HL-60 (cell line): ENCODE measurements around the gene AGMO.

ENCODE experiments used
- DNase-seq, 2 experiments: peaks; one replicate each; pipeline ENCODE4 v3.0.0-alpha.2; 2010 to 2020; ENCODE audit warnings: low read depth in 1 of 2, low spot score in 1 of 2
- H3K27ac ChIP-seq: fragments of 250-450 bp; sonication (Bioruptor Pico); replicated peaks from 2 replicates; pipeline ENCODE4 v1.5.1; 2020; ENCODE audit warnings: mild to moderate bottlenecking, moderate library complexity
- H3K27me3 ChIP-seq: fragments of 250-450 bp; sonication (Bioruptor Pico); 2 replicates; pipeline ENCODE4 v1.5.1; 2021; ENCODE audit warnings: mild to moderate bottlenecking, moderate library complexity; ENCODE audit not compliant: insufficient read depth, poor library complexity, severe bottlenecking
- H3K4me3 ChIP-seq: replicated peaks from 2 replicates; pipeline ENCODE4 v1.5.1; 2011; ENCODE audit warnings: mild to moderate bottlenecking, control low read depth, low read length; ENCODE audit not compliant: insufficient read depth
- GABPA ChIP-seq: IDR thresholded peaks from 2 replicates; pipeline ENCODE4 v1.6.1; 2012; ENCODE audit warnings: low read depth
- POLR2AphosphoS5 ChIP-seq: IDR thresholded peaks from 2 replicates; pipeline ENCODE4 v1.6.1; 2012; ENCODE audit warnings: low read depth
- REST ChIP-seq: IDR thresholded peaks from 2 replicates; pipeline ENCODE4 v1.6.1; 2012; ENCODE audit warnings: low read depth; ENCODE audit not compliant: insufficient replicate concordance
- SPI1 ChIP-seq: IDR thresholded peaks from 2 replicates; pipeline ENCODE4 v1.6.1; 2012; ENCODE audit warnings: low read depth, mild to moderate bottlenecking, borderline replicate concordance
- TF ChIP-seq, protein P1 (sequence below): IDR thresholded peaks from one replicate; pipeline ENCODE4 v1.5.1; 2011; ENCODE audit warnings: low read length, control low read depth, inconsistent platforms; ENCODE audit not compliant: insufficient read depth

AGMO gene

GRCh38 chr7:15174485-15174884 is 387.3 kb downstream of the AGMO start:
- TF ChIP-seq, protein P1, sequence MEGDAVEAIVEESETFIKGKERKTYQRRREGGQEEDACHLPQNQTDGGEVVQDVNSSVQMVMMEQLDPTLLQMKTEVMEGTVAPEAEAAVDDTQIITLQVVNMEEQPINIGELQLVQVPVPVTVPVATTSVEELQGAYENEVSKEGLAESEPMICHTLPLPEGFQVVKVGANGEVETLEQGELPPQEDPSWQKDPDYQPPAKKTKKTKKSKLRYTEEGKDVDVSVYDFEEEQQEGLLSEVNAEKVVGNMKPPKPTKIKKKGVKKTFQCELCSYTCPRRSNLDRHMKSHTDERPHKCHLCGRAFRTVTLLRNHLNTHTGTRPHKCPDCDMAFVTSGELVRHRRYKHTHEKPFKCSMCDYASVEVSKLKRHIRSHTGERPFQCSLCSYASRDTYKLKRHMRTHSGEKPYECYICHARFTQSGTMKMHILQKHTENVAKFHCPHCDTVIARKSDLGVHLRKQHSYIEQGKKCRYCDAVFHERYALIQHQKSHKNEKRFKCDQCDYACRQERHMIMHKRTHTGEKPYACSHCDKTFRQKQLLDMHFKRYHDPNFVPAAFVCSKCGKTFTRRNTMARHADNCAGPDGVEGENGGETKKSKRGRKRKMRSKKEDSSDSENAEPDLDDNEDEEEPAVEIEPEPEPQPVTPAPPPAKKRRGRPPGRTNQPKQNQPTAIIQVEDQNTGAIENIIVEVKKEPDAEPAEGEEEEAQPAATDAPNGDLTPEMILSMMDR: no peak
- TF ChIP-seq GABPA (no peak), REST (no peak), SPI1 (no peak), POLR2AphosphoS5 (no peak)
- Histone ChIP-seq H3K27me3 (no peaks in the 10 kb centered on the region), H3K27ac (no peak overlapping the region), H3K4me3 (no peak overlapping the region)
- DNase-seq: no peak

GRCh38 chr7:15168489-15168888 is 393.3 kb downstream of the AGMO start:
- H3K27ac ChIP-seq: no peak overlapping the region
- no peaks in the 10 kb centered on the region for H3K27me3 ChIP-seq
- DNase-seq: no peak
- no peak overlapping the region for H3K4me3 ChIP-seq
- TF ChIP-seq GABPA: no peak
- TF ChIP-seq REST: no peak
- TF ChIP-seq, protein P1: no peak
- no peak for TF ChIP-seq SPI1
- no peak for TF ChIP-seq POLR2AphosphoS5

GRCh38 chr7:15167912-15168311 is 393.9 kb downstream of the AGMO start:
- Histone ChIP-seq H3K27me3 (no peaks in the 10 kb centered on the region), H3K27ac (no peak overlapping the region), H3K4me3 (no peak overlapping the region)
- no peak for TF ChIP-seq POLR2AphosphoS5
- TF ChIP-seq SPI1: no peak
- TF ChIP-seq REST: no peak
- TF ChIP-seq GABPA: no peak
- no peak for DNase-seq

DNA sequence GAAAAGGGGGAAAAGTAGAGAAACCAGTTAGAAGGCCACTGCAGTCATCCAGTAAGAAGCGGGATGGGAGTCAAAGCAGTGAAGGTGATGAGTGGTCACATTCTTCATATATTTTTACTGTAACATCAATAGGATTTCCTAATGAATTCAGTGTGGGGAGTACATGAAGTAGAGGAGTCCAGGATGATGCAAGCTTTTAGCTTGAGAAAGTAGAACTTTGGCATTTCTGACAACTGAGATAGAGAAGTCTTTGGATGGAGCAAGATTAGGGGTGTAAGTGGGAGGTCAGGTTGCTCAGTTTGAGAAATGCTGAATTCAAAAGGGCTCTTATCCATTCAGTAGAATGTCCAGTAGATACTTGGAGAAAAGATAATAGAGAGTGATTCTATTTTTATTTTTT is 395.2 kb downstream of the AGMO start:
- Histone ChIP-seq H3K27ac (no peak overlapping the region), H3K27me3 (no peaks in the 10 kb centered on the region), H3K4me3 (no peak overlapping the region)
- no peak for DNase-seq
- TF ChIP-seq POLR2AphosphoS5 (no peak), GABPA (no peak), SPI1 (no peak), REST (no peak)
- TF ChIP-seq, protein P1: no peak
